Thyroid gland (tissue), 4 donors: ENCODE data around the gene NPPB.

Experiments used
- POLR2A ChIP-seq, 2 donors: fragments of 450-650 bp; IDR thresholded peaks; one replicate each; pipeline ENCODE4 v1.6.1; 2017; ENCODE audit warnings: antibody characterized with exemption in 2 of 2, mild to moderate bottlenecking in 2 of 2, moderate library complexity in 1 of 2
- TF ChIP-seq, protein P1 (sequence below), 6 experiments: fragments of 200-600 bp in 3 of 6; fragments of 450-650 bp in 3 of 6; sonication (generic) in 3 of 6; IDR thresholded peaks; one replicate each; pipeline ENCODE4 v1.5.1; 2016 to 2019; ENCODE audit warnings: antibody characterized with exemption in 6 of 6, mild to moderate bottlenecking in 2 of 6, inconsistent platforms in 1 of 6, moderate library complexity in 1 of 6

DNA sequence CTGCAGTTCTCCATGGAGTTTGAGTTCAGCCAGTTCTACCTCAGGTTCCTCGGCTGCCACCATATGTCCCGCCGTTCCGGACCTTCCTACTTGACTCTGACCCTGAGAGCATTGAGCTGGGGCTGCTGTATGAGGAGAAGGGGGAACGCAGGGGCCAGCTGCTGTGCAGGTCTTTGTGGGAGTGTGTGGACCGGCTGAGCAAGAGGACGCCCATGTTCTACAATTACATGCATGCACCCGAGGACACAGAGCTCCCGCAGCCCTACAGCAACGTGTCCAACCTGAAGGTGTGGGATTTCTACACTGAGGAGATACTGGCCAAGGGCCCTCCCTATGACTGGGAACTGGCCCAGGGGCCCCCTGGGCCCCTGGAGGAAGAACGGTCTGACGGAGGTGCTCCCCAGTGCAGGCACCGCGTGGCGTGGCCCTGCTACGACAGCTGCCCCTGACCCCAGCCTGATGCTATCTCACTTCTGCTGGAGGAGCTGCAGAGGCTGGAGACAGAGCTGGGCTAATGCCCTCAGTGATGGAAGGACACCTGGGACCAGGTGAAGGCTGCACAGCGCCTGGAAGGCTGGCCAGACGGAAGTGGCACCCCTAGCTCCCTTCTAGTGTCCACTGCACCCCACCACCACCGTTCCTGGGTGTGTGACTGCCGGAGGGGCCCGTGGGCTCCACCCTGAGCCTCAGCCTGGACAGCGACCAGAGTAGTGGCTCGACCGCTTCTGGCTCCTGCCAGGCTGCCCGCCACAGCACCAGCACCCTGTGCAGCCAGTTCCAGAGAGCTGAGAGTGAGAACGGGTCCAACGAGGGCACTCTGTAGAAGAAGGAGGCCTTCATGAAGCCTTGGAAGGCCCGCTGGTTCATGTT is 20.8 kb upstream of the NPPB start:
- TF ChIP-seq POLR2A (IDR thresholded peaks at IDR 0.05): no peak
- TF ChIP-seq, protein P1, sequence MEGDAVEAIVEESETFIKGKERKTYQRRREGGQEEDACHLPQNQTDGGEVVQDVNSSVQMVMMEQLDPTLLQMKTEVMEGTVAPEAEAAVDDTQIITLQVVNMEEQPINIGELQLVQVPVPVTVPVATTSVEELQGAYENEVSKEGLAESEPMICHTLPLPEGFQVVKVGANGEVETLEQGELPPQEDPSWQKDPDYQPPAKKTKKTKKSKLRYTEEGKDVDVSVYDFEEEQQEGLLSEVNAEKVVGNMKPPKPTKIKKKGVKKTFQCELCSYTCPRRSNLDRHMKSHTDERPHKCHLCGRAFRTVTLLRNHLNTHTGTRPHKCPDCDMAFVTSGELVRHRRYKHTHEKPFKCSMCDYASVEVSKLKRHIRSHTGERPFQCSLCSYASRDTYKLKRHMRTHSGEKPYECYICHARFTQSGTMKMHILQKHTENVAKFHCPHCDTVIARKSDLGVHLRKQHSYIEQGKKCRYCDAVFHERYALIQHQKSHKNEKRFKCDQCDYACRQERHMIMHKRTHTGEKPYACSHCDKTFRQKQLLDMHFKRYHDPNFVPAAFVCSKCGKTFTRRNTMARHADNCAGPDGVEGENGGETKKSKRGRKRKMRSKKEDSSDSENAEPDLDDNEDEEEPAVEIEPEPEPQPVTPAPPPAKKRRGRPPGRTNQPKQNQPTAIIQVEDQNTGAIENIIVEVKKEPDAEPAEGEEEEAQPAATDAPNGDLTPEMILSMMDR (IDR thresholded peaks at IDR 0.05): no peak
